ENCODE data around the gene NOS3.

Gene NOS3

DNA sequence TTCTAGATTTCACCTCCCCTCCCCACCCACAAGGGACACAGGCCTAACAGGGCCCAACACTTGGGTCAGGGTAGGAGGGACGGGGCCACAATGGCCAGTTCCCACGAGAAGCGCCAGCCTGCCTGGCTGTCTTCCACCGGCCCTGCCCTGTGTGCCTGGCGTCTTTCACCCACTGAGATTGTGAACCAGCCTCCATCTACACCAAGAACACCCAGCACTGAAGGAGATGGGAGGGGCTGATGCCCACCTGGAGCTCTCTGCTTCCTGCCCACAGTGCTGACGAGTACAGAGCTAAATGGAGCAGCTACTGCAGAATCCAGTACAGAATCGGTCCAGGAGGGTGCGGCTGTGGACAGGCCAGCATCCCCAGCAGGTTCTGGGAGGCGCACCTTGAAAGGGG, 55.1 kb downstream of the NOS3 start:
- no peaks in the 10 kb centered on the region for H3K4me1 ChIP-seq (ENCODE audit: control insufficient read depth, insufficient read depth, low read length)
- no peak overlapping the region for H3K27ac ChIP-seq (ENCODE audit: extremely low read depth, low read depth, low read length)
- CTCF ChIA-PET = interaction anchor here (0.8 to 1.2 kb wide), 2 partner anchors 28 to 33 kb away, joined by 3 read pairs; no protein-coding TSS in a partner anchor
- peaks cover 0 to 36% of the 10 kb centered on the region in 2 experiments; a peak in 1 of 3 replicates for H3K36me3 ChIP-seq (ENCODE audit: control insufficient read depth in 2 of 2, insufficient read depth in 1 of 2, low read length in 2 of 2)
- no peak overlapping the region for H3K4me3 ChIP-seq (ENCODE audit: low read depth, low read length)
- H3K9me3 ChIP-seq (ENCODE audit: control insufficient read depth, insufficient read depth, low read depth, low read length) = no peaks in the 10 kb centered on the region
- POLR2A ChIA-PET = interaction anchor here (1.4 kb wide), 1 partner anchor 18 kb away, joined by 4 read pairs; the partner anchor contains the start of gene ABCB8
- TF ChIP-seq ZNF843 (tag by site-specific recombination; IDR thresholded peaks at IDR 0.05) (no peak), ZNF501 (tag by site-specific recombination; IDR thresholded peaks at IDR 0.05) (no peak), ZNF292 (tag by site-specific recombination; IDR thresholded peaks at IDR 0.05; ENCODE audit: borderline replicate concordance, low read depth) (no peak), ZNF791 (tag by site-specific recombination; IDR thresholded peaks at IDR 0.05) (no peak)

DNA sequence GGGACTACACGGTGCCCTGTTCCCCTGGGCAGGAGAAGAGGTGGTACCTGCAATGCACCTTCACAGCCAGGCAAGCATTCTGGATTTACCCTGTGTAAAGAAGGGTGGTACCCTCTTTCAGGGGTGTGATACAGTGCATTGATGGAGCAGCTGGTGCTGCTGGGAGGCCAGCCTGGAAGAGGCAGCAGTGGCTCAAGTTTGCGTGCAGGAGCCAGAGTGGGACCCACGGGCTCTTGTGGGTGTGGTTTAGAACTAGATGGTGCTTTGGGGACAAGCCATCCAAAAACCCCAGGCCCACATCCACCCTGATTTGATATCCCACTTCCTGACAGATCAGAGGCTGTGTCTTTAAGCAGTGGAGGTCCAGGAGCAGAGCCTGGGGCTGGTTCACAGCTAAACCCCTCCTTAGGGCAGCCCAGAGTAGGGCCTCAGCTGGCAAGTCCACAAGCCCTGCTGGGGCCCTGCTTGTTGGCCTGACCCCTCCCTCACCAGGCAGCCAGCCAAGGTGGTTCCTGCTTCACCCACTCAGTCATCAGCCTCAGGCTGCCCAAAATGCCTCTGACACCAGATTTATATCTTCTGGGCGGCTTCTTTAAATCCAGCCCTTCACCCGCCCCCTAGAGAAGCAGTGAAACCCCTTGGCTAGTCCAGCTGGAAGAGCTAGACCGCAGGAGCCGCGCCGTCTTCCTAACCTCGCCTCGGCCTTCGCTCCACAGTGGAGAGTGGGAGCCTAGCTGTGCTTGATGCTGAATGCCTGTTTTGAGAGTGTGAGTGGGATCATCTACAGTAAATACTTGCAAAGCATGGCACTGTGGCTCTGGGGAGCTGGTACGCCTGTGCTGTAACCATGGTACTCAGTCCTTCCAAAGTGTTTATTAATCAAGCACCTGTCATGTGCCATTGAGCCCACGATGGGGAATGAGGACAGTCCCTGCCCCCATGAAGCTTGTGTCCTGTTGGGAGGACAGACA, 56.1 kb downstream of the NOS3 start:
- POLR2A ChIA-PET = interaction anchor here (0.5 to 1.4 kb wide), 6 partner anchors 8 to 22 kb away, joined by 3 to 7 read pairs (median 4); partner anchors contain the start of genes ABCB8, ATG9B and CDK5
- peak; percentile 62 for TF ChIP-seq ZNF335 (tag by site-specific recombination; conservative IDR thresholded peaks at IDR 0.05)
- TF ChIP-seq SP3 (tag by site-specific recombination; IDR thresholded peaks at IDR 0.05) = 0 out of 2 replicates have a peak, but pooled peaks have one; percentile 7
- TF ChIP-seq KLF10 (tag by site-specific recombination; IDR thresholded peaks at IDR 0.05) = 0 out of 2 replicates have a peak, but pooled peaks have one; percentile 44
- peak; percentile 45 for TF ChIP-seq ZBTB48 (tag by site-specific recombination; IDR thresholded peaks at IDR 0.05)
- no peak for TF ChIP-seq ZNF571 (tag by site-specific recombination; IDR thresholded peaks at IDR 0.05)
- TF ChIP-seq, protein P1, sequence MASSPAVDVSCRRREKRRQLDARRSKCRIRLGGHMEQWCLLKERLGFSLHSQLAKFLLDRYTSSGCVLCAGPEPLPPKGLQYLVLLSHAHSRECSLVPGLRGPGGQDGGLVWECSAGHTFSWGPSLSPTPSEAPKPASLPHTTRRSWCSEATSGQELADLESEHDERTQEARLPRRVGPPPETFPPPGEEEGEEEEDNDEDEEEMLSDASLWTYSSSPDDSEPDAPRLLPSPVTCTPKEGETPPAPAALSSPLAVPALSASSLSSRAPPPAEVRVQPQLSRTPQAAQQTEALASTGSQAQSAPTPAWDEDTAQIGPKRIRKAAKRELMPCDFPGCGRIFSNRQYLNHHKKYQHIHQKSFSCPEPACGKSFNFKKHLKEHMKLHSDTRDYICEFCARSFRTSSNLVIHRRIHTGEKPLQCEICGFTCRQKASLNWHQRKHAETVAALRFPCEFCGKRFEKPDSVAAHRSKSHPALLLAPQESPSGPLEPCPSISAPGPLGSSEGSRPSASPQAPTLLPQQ (tag by site-specific recombination; IDR thresholded peaks at IDR 0.05) = peak; percentile 72
- TF ChIP-seq EGR2 (tag by site-specific recombination; IDR thresholded peaks at IDR 0.05; ENCODE audit: low read depth) = peak; percentile 61
- peak; percentile 72 for TF ChIP-seq ZFP69B (tag by site-specific recombination; IDR thresholded peaks at IDR 0.05)
- TF ChIP-seq ZBTB20 (tag by site-specific recombination; IDR thresholded peaks at IDR 0.05) = peak; percentile 41; the same call in 1 of the 2 replicates
- 0 out of 2 replicates have a peak, but pooled peaks have one; percentile 8 for TF ChIP-seq GLIS1 (tag by site-specific recombination; IDR thresholded peaks at IDR 0.05)
- peak; percentile 75 for TF ChIP-seq ZBTB17 (tag by site-specific recombination; IDR thresholded peaks at IDR 0.05)
- 0 out of 2 replicates have a peak, but pooled peaks have one; percentile 20 for TF ChIP-seq SP2 (tag by site-specific recombination; IDR thresholded peaks at IDR 0.05)
- peak; percentile 6; the same call in 1 of the 2 replicates for TF ChIP-seq KLF1 (tag by site-specific recombination; IDR thresholded peaks at IDR 0.05)
- TF ChIP-seq, protein P2, sequence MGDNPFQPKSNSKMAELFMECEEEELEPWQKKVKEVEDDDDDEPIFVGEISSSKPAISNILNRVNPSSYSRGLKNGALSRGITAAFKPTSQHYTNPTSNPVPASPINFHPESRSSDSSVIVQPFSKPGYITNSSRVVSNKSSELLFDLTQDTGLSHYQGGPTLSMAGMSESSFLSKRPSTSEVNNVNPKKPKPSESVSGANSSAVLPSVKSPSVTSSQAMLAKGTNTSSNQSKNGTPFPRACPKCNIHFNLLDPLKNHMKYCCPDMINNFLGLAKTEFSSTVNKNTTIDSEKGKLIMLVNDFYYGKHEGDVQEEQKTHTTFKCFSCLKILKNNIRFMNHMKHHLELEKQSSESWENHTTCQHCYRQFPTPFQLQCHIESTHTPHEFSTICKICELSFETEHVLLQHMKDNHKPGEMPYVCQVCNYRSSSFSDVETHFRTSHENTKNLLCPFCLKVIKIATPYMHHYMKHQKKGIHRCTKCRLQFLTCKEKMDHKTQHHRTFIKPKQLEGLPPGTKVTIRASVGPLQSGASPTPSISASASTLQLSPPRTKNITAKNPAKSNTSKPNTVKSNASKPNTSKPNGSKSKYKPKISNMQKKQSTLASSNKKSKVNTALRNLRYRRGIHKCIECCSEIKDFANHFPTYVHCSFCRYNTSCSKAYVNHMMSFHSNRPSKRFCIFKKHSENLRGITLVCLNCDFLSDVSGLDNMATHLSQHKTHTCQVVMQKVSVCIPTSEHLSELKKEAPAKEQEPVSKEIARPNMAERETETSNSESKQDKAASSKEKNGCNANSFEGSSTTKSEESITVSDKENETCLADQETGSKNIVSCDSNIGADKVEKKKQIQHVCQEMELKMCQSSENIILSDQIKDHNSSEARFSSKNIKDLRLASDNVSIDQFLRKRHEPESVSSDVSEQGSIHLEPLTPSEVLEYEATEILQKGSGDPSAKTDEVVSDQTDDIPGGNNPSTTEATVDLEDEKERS (tag by site-specific recombination; IDR thresholded peaks at IDR 0.05) = no peak
- peak; percentile 48; the same call in 1 of the 2 replicates for TF ChIP-seq GLIS2 (tag by site-specific recombination; IDR thresholded peaks at IDR 0.05)
- no peak for TF ChIP-seq TRIM28 (IDR thresholded peaks at IDR 0.05; ENCODE audit: borderline replicate concordance, low read length)
- TF ChIP-seq ZNF629 (tag by site-specific recombination; IDR thresholded peaks at IDR 0.05) = no peak
- peak; percentile 55 for TF ChIP-seq ZFHX2 (tag by site-specific recombination; conservative IDR thresholded peaks at IDR 0.05)
- Histone ChIP-seq H3K4me1 (ENCODE audit: control insufficient read depth, insufficient read depth, low read length) (no peaks in the 10 kb centered on the region), H3K9me3 (ENCODE audit: control insufficient read depth, insufficient read depth, low read depth, low read length) (no peaks in the 10 kb centered on the region), H3K4me3 (ENCODE audit: low read depth, low read length) (no peak overlapping the region), H3K27ac (ENCODE audit: extremely low read depth, low read depth, low read length) (no peak overlapping the region), H3K36me3 (ENCODE audit: control insufficient read depth in 2 of 2, insufficient read depth in 1 of 2, low read length in 2 of 2) (peaks cover 0 to 27% of the 10 kb centered on the region in 2 experiments; a peak in 1 of 3 replicates)
- CTCF ChIA-PET = interaction anchor here (0.6 to 0.9 kb wide), 3 partner anchors 14 to 29 kb away, joined by 3 to 6 read pairs (median 3); no protein-coding TSS in a partner anchor

Data from HEK293 (cell line).